Upper lobe of left lung (tissue), 4 donors: Measurements from ENCODE around the gene EYS.

Source experiments
- POLR2A ChIP-seq, 4 donors: fragments of 450-650 bp; IDR thresholded peaks; one replicate each; pipeline ENCODE4 v1.5.1; 2016 to 2017; ENCODE audit warnings: antibody characterized with exemption in 4 of 4, mild to moderate bottlenecking in 2 of 4
- POLR2AphosphoS5 ChIP-seq, 2 donors: sonication (generic); formaldehyde crosslinking; IDR thresholded peaks; one replicate each; pipeline ENCODE4 v1.5.1; 2017; ENCODE audit warnings: antibody characterized with exemption in 2 of 2

GRCh38 chr6:64727075-64727474 lies 980.0 kb downstream of the EYS start:
- TF ChIP-seq POLR2A (IDR thresholded peaks at IDR 0.05) (no peak), POLR2AphosphoS5 (IDR thresholded peaks at IDR 0.05) (no peak)
